Testis (tissue), 2 donors: ENCODE measurements around the gene GLS.

Experiments used
- CTCF ChIP-seq, 3 experiments: fragments of 450-650 bp in 2 of 3; fragments of 200-600 bp in 1 of 3; sonication (generic) in 1 of 3; IDR thresholded peaks; one replicate each; pipeline ENCODE4 v1.5.1; 2016 to 2019; ENCODE audit warnings: antibody characterized with exemption in 3 of 3, mild to moderate bottlenecking in 2 of 3, moderate library complexity in 1 of 3
- POLR2A ChIP-seq: fragments of 450-650 bp; IDR thresholded peaks from one replicate; pipeline ENCODE4 v1.6.1; 2017; ENCODE audit warnings: antibody characterized with exemption, mild to moderate bottlenecking, moderate library complexity

GRCh38 chr2:190941571-190941970 is 61.0 kb downstream of the GLS start:
- TF ChIP-seq CTCF (IDR thresholded peaks at IDR 0.05) (no peak), POLR2A (no peak)
